ENCODE results near the gene GJB5.

GJB5 gene

DNA sequence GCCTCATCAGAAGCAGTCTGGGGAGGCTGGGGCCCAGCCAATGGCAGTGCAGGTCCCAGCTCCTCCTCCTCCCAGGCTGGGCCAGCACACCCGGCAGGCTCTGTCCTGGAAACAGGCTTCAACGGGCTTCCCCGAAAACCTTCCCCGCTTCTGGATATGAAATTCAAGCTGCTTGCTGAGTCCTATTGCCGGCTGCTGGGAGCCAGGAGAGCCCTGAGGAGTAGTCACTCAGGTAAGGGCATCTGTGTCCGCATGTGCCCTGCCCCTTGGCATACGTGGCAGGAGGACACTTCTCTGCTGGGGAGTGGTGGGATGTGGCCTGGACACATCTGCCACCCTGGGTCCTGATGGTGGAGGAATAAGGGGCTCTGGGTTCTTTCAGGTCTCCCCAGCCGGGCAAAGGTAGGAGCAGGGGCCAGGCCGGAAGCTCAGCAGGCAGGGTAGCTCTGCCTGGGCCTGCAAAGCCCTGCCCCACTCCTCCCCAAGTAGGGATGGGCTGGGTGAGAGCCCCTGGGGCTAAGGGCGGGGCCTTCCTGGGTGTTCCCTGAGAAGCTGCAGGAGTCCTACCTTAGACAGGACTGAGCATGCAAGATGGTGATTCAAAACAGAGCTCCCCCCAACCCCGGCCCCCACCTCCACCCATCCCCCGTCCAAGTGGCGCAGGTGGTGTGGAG, at the start of gene GJB5:
Gene GJB5 (plus strand): TSS at position 84 of the 674 bp plus-strand sequence. CDS start 2,284 bp downstream, outside the sequence.
- no peak within 1 kb of the TSS for H3K9ac ChIP-seq (ENCODE audit: low read length)
- no peaks in the 10 kb centered on the region for H3K36me3 ChIP-seq (ENCODE audit: insufficient read depth, low read length)
- TF ChIP-seq, protein P1, sequence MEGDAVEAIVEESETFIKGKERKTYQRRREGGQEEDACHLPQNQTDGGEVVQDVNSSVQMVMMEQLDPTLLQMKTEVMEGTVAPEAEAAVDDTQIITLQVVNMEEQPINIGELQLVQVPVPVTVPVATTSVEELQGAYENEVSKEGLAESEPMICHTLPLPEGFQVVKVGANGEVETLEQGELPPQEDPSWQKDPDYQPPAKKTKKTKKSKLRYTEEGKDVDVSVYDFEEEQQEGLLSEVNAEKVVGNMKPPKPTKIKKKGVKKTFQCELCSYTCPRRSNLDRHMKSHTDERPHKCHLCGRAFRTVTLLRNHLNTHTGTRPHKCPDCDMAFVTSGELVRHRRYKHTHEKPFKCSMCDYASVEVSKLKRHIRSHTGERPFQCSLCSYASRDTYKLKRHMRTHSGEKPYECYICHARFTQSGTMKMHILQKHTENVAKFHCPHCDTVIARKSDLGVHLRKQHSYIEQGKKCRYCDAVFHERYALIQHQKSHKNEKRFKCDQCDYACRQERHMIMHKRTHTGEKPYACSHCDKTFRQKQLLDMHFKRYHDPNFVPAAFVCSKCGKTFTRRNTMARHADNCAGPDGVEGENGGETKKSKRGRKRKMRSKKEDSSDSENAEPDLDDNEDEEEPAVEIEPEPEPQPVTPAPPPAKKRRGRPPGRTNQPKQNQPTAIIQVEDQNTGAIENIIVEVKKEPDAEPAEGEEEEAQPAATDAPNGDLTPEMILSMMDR (IDR thresholded peaks at IDR 0.05; ENCODE audit: low read length): no peak
- TF ChIP-seq EZH2 (IDR thresholded peaks at IDR 0.05; ENCODE audit: borderline replicate concordance, low read length): no peak
- no peaks in the 10 kb centered on the region for H3K79me2 ChIP-seq (ENCODE audit: insufficient read depth, low read length)
- no peak within 1 kb of the TSS for H3K4me2 ChIP-seq (ENCODE audit: low read length)
- H3K4me1 ChIP-seq (ENCODE audit: insufficient read depth, low read length, severe bottlenecking): no peaks in the 10 kb centered on the region
- H2AFZ ChIP-seq (ENCODE audit: low read length): no peak within 1 kb of the TSS
- H4K20me1 ChIP-seq (ENCODE audit: insufficient read depth, low read length): no peaks in the 10 kb centered on the region
- no peak within 1 kb of the TSS for H3K27ac ChIP-seq (ENCODE audit: low read depth, low read length, poor library complexity, severe bottlenecking)
- H3K27me3 ChIP-seq (ENCODE audit: insufficient read depth, low read length): no peaks in the 10 kb centered on the region; the same call in 1 of the 2 replicates
- no peak within 1 kb of the TSS for H3K4me3 ChIP-seq (ENCODE audit: low read depth, low read length, poor library complexity, severe bottlenecking)
- H3F3A ChIP-seq (ENCODE audit: insufficient read depth, low read length): no peaks in the 10 kb centered on the region
- H3K9me3 ChIP-seq (ENCODE audit: low read length): no peaks in the 10 kb centered on the region
- H3K9me2 ChIP-seq (ENCODE audit: low read depth, low read length): no peaks in the 10 kb centered on the region

GRCh38 chr1:34705077-34705476, 49.8 kb upstream of the GJB5 start:
- TF ChIP-seq, protein P1 (IDR thresholded peaks at IDR 0.05; ENCODE audit: low read length): no peak
- Histone ChIP-seq H3K9ac (ENCODE audit: low read length) (no peak overlapping the region), H3K27ac (ENCODE audit: low read depth, low read length, poor library complexity, severe bottlenecking) (no peak overlapping the region), H3K4me3 (ENCODE audit: low read depth, low read length, poor library complexity, severe bottlenecking) (no peak overlapping the region), H3K79me2 (ENCODE audit: insufficient read depth, low read length) (no peaks in the 10 kb centered on the region), H4K20me1 (ENCODE audit: insufficient read depth, low read length) (no peaks in the 10 kb centered on the region), H3K9me2 (ENCODE audit: low read depth, low read length) (no peaks in the 10 kb centered on the region), H3K4me2 (ENCODE audit: low read length) (no peak overlapping the region), H3K9me3 (ENCODE audit: low read length) (no peaks in the 10 kb centered on the region), H3K36me3 (ENCODE audit: insufficient read depth, low read length) (no peaks in the 10 kb centered on the region), H2AFZ (ENCODE audit: low read length) (no peak overlapping the region), H3F3A (ENCODE audit: insufficient read depth, low read length) (no peaks in the 10 kb centered on the region), H3K27me3 (ENCODE audit: insufficient read depth, low read length) (0 out of 2 replicates have a peak, but pooled peaks cover 3% of the 10 kb centered on the region), H3K4me1 (ENCODE audit: insufficient read depth, low read length, severe bottlenecking) (no peaks in the 10 kb centered on the region)

- H3K79me2 ChIP-seq (ENCODE audit: insufficient read depth, low read length): no peaks in the 10 kb centered on the region
- no peaks in the 10 kb centered on the region for H4K20me1 ChIP-seq (ENCODE audit: insufficient read depth, low read length)
- no peak overlapping the region for H3K9ac ChIP-seq (ENCODE audit: low read length)
- peaks cover 3% of the 10 kb centered on the region; the same call in 1 of the 2 replicates for H3K27me3 ChIP-seq (ENCODE audit: insufficient read depth, low read length)
- H3K4me2 ChIP-seq (ENCODE audit: low read length): no peak overlapping the region
- H3K36me3 ChIP-seq (ENCODE audit: insufficient read depth, low read length): no peaks in the 10 kb centered on the region
- H3K9me3 ChIP-seq (ENCODE audit: low read length): no peaks in the 10 kb centered on the region
- H3F3A ChIP-seq (ENCODE audit: insufficient read depth, low read length): no peaks in the 10 kb centered on the region
- H3K4me1 ChIP-seq (ENCODE audit: insufficient read depth, low read length, severe bottlenecking): no peaks in the 10 kb centered on the region
- TF ChIP-seq, protein P1 (IDR thresholded peaks at IDR 0.05; ENCODE audit: low read length): no peak
- no peak for TF ChIP-seq EZH2 (IDR thresholded peaks at IDR 0.05; ENCODE audit: borderline replicate concordance, low read length)
- H3K4me3 ChIP-seq (ENCODE audit: low read depth, low read length, poor library complexity, severe bottlenecking): no peak overlapping the region
- no peak overlapping the region for H3K27ac ChIP-seq (ENCODE audit: low read depth, low read length, poor library complexity, severe bottlenecking)
- H2AFZ ChIP-seq (ENCODE audit: low read length): no peak overlapping the region
- H3K9me2 ChIP-seq (ENCODE audit: low read depth, low read length): no peaks in the 10 kb centered on the region
Observed at GRCh38 chr1:34708106-34708505, 46.7 kb upstream of the GJB5 start.

All from OCI-LY1 (cell line).